Stomach smooth muscle (tissue), 2 donors: ENCODE data around the gene PMEL.
A peak's percentile ranks its signal among the peaks of the same experiment; 100 is the strongest.
"Not testable (repeated sequence)": the region's sequence is repeated elsewhere in the genome, so short reads cannot be mapped to it uniquely, and the experiment has no call there.

Source experiments
- H3K27ac ChIP-seq: one replicate; pipeline ENCODE4 v1.7.0; 2013; ENCODE audit warnings: mild to moderate bottlenecking, low read length, inconsistent platforms
- H3K27me3 ChIP-seq, 2 donors: one replicate each; pipeline ENCODE4 v1.7.0; 2013; ENCODE audit warnings: low read length in 2 of 2; ENCODE audit not compliant: insufficient read depth in 2 of 2, control insufficient read depth in 1 of 2
- H3K36me3 ChIP-seq, 2 donors: one replicate each; pipeline ENCODE4 v1.7.0; 2013; ENCODE audit warnings: low read length in 2 of 2; ENCODE audit not compliant: control insufficient read depth in 2 of 2, insufficient read depth in 2 of 2
- H3K4me1 ChIP-seq: one replicate; pipeline ENCODE4 v1.7.0; 2013; ENCODE audit warnings: low read length; ENCODE audit not compliant: control insufficient read depth, insufficient read depth
- H3K4me3 ChIP-seq, 2 donors: one replicate each; pipeline ENCODE4 v1.7.0; 2013; ENCODE audit warnings: low read length in 2 of 2
- H3K9ac ChIP-seq, 2 donors: one replicate each; pipeline ENCODE4 v1.7.0; 2013; ENCODE audit warnings: low read length in 2 of 2, mild to moderate bottlenecking in 1 of 2
- H3K9me3 ChIP-seq, 2 donors: one replicate each; pipeline ENCODE4 v1.7.0; 2013; ENCODE audit warnings: low read length in 2 of 2; ENCODE audit not compliant: control insufficient read depth in 2 of 2
- donor health status: healthy.
- donor health status: Pancreatic carcinoma.

Gene PMEL

GRCh38 chr12:55999522-55999921, 33.7 kb upstream of the PMEL start:
- peaks cover 5 to 11% of the 10 kb centered on the region in 2 donors for H3K36me3 ChIP-seq
- H3K9me3 ChIP-seq, H3K4me3 ChIP-seq, H3K27me3 ChIP-seq, H3K27ac ChIP-seq, H3K9ac ChIP-seq: not testable (repeated sequence)
- peaks cover 13% of the 10 kb centered on the region for H3K4me1 ChIP-seq

DNA sequence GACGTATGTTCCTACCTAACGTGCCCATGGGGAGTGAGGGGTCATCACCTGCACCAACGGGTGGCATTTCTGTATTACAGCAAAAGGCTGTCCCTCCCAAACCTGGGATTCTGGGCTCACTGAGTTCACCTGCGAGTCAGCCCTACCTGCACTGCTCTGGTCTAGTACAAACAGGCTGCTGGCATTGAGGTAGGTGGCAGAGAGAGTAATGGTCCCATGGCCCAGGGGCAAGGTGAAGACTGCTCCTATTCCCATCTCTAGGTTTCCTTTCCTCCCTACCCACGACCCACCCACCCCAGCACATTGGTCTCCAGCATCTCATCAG, 31.7 kb upstream of the PMEL start:
- Histone ChIP-seq H3K27ac (peak overlapping the region; percentile 81), H3K9me3 (no peaks in the 10 kb centered on the region), H3K27me3 (no peaks in the 10 kb centered on the region), H3K4me1 (peaks cover 13% of the 10 kb centered on the region), H3K36me3 (peaks cover 21 to 22% of the 10 kb centered on the region in 2 donors), H3K4me3 (peak overlapping the region; percentile 98 to 99), H3K9ac (peak overlapping the region; percentile 89 to 93)

DNA sequence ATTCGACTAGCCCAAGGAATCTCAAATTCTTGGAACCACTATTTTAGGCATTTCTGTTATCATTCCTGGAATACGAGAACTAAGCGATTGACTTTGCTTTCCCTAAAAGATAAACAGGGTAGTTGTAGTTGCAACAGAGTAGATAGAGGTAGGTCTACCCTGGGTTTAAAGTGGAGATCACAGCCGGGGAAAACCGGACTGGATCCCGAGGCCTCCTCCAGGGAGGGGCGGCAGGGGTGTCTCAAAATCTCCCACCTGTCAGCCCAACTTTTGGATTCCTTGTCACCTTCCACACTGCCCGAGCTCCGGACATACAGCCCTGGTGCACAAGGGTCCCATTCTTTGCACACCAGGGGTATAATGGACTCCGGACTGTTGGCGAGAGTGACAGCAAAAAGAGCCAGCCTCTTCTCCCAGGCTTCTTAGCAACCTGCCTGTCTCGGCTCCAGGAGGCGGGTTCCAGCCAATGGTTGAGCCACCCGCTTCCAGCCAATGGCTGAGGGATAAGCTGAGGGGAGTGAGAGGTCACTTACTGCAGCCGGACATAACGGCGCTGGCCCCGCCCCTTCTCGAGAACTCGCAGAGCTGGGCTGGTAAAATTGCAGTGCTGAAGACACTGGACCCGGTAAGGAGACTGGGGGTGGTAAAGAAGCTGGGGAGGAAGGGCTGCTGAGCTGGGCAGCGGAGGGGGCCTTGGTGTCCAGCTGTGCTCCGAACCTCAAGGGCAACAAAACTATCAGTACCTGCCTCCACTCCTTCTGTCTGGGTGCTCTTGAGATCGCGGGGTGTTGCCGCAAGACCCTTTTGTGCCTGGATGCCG, 31.1 kb upstream of the PMEL start, which contains the start of gene SUOX:
TSS of gene SUOX (plus strand) at position 562 of the 820 bp plus-strand sequence. CDS start 4,946 bp downstream, outside the sequence.
- no peaks in the 10 kb centered on the region for H3K27me3 ChIP-seq
- peaks cover 22 to 24% of the 10 kb centered on the region in 2 donors for H3K36me3 ChIP-seq
- H3K4me1 ChIP-seq, result peaks cover 13% of the 10 kb centered on the region
- peak within 1 kb of the TSS; percentile 81 for H3K27ac ChIP-seq
- peak within 1 kb of the TSS; percentile 89 to 93 for H3K9ac ChIP-seq
- H3K4me3 ChIP-seq, result peak within 1 kb of the TSS; percentile 98 to 99
- no peaks in the 10 kb centered on the region for H3K9me3 ChIP-seq

DNA sequence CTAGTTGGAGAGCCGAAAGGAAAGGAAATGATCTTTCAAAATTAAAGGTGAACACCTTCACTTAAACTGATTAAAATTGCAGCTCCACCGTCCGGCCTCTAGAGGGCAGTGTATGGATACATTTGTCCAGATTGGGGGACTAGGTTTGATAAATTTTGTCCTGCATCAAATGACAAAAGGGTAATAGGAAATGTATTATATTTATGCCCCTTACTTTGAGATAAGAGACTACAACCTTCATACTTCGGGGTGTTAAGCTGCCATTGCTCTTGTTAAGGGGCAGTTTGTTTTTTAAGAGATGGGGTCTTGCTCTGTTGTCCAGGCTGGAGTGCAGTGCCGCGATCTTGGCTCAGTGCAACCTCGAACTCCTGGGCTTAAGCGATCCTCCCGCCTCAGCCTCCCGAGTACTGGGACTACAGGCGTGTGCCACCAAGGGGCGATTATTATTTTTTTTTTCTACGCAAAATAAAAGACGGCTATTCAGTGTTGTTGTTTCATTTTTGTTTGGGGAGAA, 30.4 kb upstream of the PMEL start:
- Histone ChIP-seq H3K4me1 (peaks cover 13% of the 10 kb centered on the region), H3K9me3 (no peaks in the 10 kb centered on the region), H3K9ac (peak overlapping the region; percentile 58 to 73), H3K4me3 (peak overlapping the region; percentile 98 to 99), H3K27ac (peak overlapping the region; percentile 81), H3K27me3 (no peaks in the 10 kb centered on the region), H3K36me3 (peaks cover 28% of the 10 kb centered on the region in 2 donors)

GRCh38 chr12:55995366-55995765, 29.5 kb upstream of the PMEL start:
- peaks cover 36 to 37% of the 10 kb centered on the region in 2 donors for H3K36me3 ChIP-seq
- H3K4me3 ChIP-seq, result no peak overlapping the region
- H3K27me3 ChIP-seq, result no peaks in the 10 kb centered on the region
- no peaks in the 10 kb centered on the region for H3K9me3 ChIP-seq
- no peak overlapping the region for H3K27ac ChIP-seq
- H3K4me1 ChIP-seq, result peaks cover 13% of the 10 kb centered on the region
- no peak overlapping the region for H3K9ac ChIP-seq

- H3K9me3 ChIP-seq, result no peaks in the 10 kb centered on the region
- no peak overlapping the region for H3K27ac ChIP-seq
- H3K36me3 ChIP-seq, result peaks cover 46 to 50% of the 10 kb centered on the region in 2 donors
- H3K27me3 ChIP-seq, result no peaks in the 10 kb centered on the region
- H3K9ac ChIP-seq, result no peak overlapping the region
- H3K4me3 ChIP-seq, result no peak overlapping the region
- peaks cover 13% of the 10 kb centered on the region for H3K4me1 ChIP-seq
These were observed 27.5 kb upstream of the PMEL start for GRCh38 chr12:55993230-55993853.

- H3K36me3 ChIP-seq, result peaks cover 50 to 54% of the 10 kb centered on the region in 2 donors
- H3K27ac ChIP-seq, result no peak overlapping the region
- H3K27me3 ChIP-seq, result no peaks in the 10 kb centered on the region
- H3K9ac ChIP-seq, result no peak overlapping the region
- no peak overlapping the region for H3K4me3 ChIP-seq
- H3K9me3 ChIP-seq, result no peaks in the 10 kb centered on the region
- no peaks in the 10 kb centered on the region for H3K4me1 ChIP-seq
These were observed 25.3 kb upstream of the PMEL start for GRCh38 chr12:55991110-55991509.

DNA sequence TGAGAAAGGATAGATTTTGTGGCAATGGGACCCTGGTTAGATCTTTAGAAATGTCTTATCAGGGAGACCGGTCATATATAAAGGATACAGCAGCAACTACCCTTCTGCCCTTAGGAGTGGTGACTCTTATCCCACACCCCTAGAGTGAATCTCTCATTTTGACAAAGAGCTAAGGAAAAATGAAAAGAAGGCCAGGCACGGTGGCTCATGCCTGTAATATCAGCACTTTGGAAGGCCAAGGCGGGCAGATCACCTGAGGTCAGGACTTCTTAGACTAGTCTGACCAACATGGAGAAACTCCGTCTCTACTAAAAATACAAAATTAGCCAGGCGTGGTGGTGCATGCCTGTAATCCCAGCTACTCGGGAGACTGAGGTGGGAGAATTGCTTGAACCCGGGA, 20.1 kb upstream of the PMEL start:
- not testable (repeated sequence) for H3K4me1 ChIP-seq, H3K9ac ChIP-seq, H3K9me3 ChIP-seq, H3K27me3 ChIP-seq, H3K4me3 ChIP-seq, H3K27ac ChIP-seq
- peaks cover 21 to 34% of the 10 kb centered on the region in 2 donors for H3K36me3 ChIP-seq

- no peak overlapping the region for H3K27ac ChIP-seq
- no peaks in the 10 kb centered on the region for H3K4me1 ChIP-seq
- no peak overlapping the region for H3K4me3 ChIP-seq
- H3K9ac ChIP-seq, result no peak overlapping the region
- peaks cover 14 to 28% of the 10 kb centered on the region in 2 donors for H3K36me3 ChIP-seq
- no peaks in the 10 kb centered on the region for H3K9me3 ChIP-seq
- H3K27me3 ChIP-seq, result no peaks in the 10 kb centered on the region
These were observed 19.5 kb upstream of the PMEL start for GRCh38 chr12:55985341-55985740.

GRCh38 chr12:55984861-55985260, 19.0 kb upstream of the PMEL start:
- no peak overlapping the region for H3K27ac ChIP-seq
- no peaks in the 10 kb centered on the region for H3K9me3 ChIP-seq
- no peaks in the 10 kb centered on the region for H3K4me1 ChIP-seq
- peaks cover 12 to 23% of the 10 kb centered on the region in 2 donors for H3K36me3 ChIP-seq
- H3K27me3 ChIP-seq, result no peaks in the 10 kb centered on the region
- H3K4me3 ChIP-seq, result no peak overlapping the region
- no peak overlapping the region for H3K9ac ChIP-seq
